SJSA1 (cell line): ENCODE results near the gene CUEDC1. TPM values are rescaled to one million over a fixed set of nuclear protein-coding genes. Genes with fewer than 3 reads are reported as not detected.
A peak's percentile ranks its signal among the peaks of the same experiment; 100 is the strongest.

Source experiments
- DNase-seq, 2 experiments: peaks; one replicate each; pipeline ENCODE4 v3.0.0-alpha.2; 2015 to 2020; ENCODE audit warnings: low spot score in 2 of 2, low read depth in 1 of 2
- H3K27ac ChIP-seq: fragments of 250-450 bp; sonication (Bioruptor Pico); 2 replicates; pipeline ENCODE4 v1.5.1; 2020; ENCODE audit warnings: mild to moderate bottlenecking, moderate library complexity
- H3K27me3 ChIP-seq: fragments of 250-450 bp; sonication (Bioruptor Pico); replicated peaks from 2 replicates; pipeline ENCODE4 v1.5.1; 2020; ENCODE audit warnings: mild to moderate bottlenecking, moderate library complexity
- H3K36me3 ChIP-seq: fragments of 250-450 bp; sonication (Bioruptor Pico); 2 replicates; pipeline ENCODE4 v1.5.1; 2020; ENCODE audit warnings: mild to moderate bottlenecking
- H3K4me1 ChIP-seq: fragments of 250-450 bp; sonication (Bioruptor Pico); replicated peaks from 2 replicates; pipeline ENCODE4 v1.6.1; 2021; ENCODE audit warnings: mild to moderate bottlenecking
- H3K4me3 ChIP-seq: fragments of 250-450 bp; sonication (Bioruptor Pico); 2 replicates; pipeline ENCODE4 v1.5.1; 2020; ENCODE audit warnings: mild to moderate bottlenecking
- H3K9me3 ChIP-seq: fragments of 250-450 bp; sonication (Bioruptor Pico); replicated peaks from 2 replicates; pipeline ENCODE4 v1.5.1; 2020; ENCODE audit warnings: mild to moderate bottlenecking
- total RNA-seq: library from RNA; depleted of rRNA; stranded (reverse); fragments of >200 nt; shearing (Covaris generic); gene quantifications from 2 replicates; pipeline ENCODE4 v1.2.3, GENCODE V29; 2014; rRNA removed

Gene CUEDC1
- 16.7 and 27.3 TPM in 2 replicates for total RNA-seq

GRCh38 chr17:57955183-57955931 lies at the start of gene CUEDC1:
TSS of gene CUEDC1 (minus strand) at chr17:57955412. CDS start at chr17:57885564, 69,848 bp downstream.
- H3K4me3 ChIP-seq = peak within 1 kb of the TSS; percentile 90

GRCh38 chr17:58004060-58004459 lies 48.8 kb upstream of the CUEDC1 start:
- no peaks in the 10 kb centered on the region for H3K27me3 ChIP-seq
- H3K9me3 ChIP-seq = no peaks in the 10 kb centered on the region
- H3K4me1 ChIP-seq = peaks cover 37% of the 10 kb centered on the region
- H3K4me3 ChIP-seq = no peak overlapping the region
- peaks cover 80% of the 10 kb centered on the region for H3K36me3 ChIP-seq
- no peak for DNase-seq
- H3K27ac ChIP-seq = no peak overlapping the region

More at GRCh38 chr17:57955183-57955931, at the start of gene CUEDC1:
- Histone ChIP-seq H3K27ac (peak within 1 kb of the TSS; percentile 99), H3K27me3 (no peaks in the 10 kb centered on the region), H3K9me3 (no peaks in the 10 kb centered on the region), H3K36me3 (peaks cover 16% of the 10 kb centered on the region), H3K4me1 (peaks cover 49% of the 10 kb centered on the region)
- peak; percentile 38 to 90 for DNase-seq

GRCh38 chr17:58002973-58003372 lies 47.8 kb upstream of the CUEDC1 start:
- no peak overlapping the region for H3K27ac ChIP-seq
- H3K36me3 ChIP-seq = peaks cover 91% of the 10 kb centered on the region
- H3K4me3 ChIP-seq = no peak overlapping the region

GRCh38 chr17:58002154-58002948 lies 47.1 kb upstream of the CUEDC1 start:
- Histone ChIP-seq H3K9me3 (no peaks in the 10 kb centered on the region), H3K27me3 (no peaks in the 10 kb centered on the region), H3K4me3 (no peak overlapping the region), H3K4me1 (peaks cover 31% of the 10 kb centered on the region), H3K27ac (no peak overlapping the region), H3K36me3 (peaks cover 97% of the 10 kb centered on the region)
- no peak for DNase-seq

More at GRCh38 chr17:58002973-58003372, 47.8 kb upstream of the CUEDC1 start:
- H3K27me3 ChIP-seq = no peaks in the 10 kb centered on the region
- DNase-seq = no peak
- peaks cover 33% of the 10 kb centered on the region for H3K4me1 ChIP-seq
- no peaks in the 10 kb centered on the region for H3K9me3 ChIP-seq

- no peak for DNase-seq
- Histone ChIP-seq H3K27me3 (no peaks in the 10 kb centered on the region), H3K4me1 (peaks cover 31% of the 10 kb centered on the region), H3K27ac (no peak overlapping the region), H3K4me3 (no peak overlapping the region), H3K9me3 (no peaks in the 10 kb centered on the region), H3K36me3 (peaks cover 100% of the 10 kb centered on the region)
Observed at GRCh38 chr17:58001461-58002124, 46.4 kb upstream of the CUEDC1 start.

GRCh38 chr17:57999496-58000017 lies 44.3 kb upstream of the CUEDC1 start:
- no peaks in the 10 kb centered on the region for H3K27me3 ChIP-seq
- H3K4me3 ChIP-seq = no peak overlapping the region
- peak in 1 of 2 experiments; percentile 87 for DNase-seq
- no peak overlapping the region for H3K27ac ChIP-seq
- peaks cover 85% of the 10 kb centered on the region for H3K36me3 ChIP-seq
- no peaks in the 10 kb centered on the region for H3K9me3 ChIP-seq
- peaks cover 19% of the 10 kb centered on the region for H3K4me1 ChIP-seq

- Histone ChIP-seq H3K36me3 (peaks cover 82% of the 10 kb centered on the region), H3K27ac (no peak overlapping the region)
Observed at GRCh38 chr17:57999010-57999495, 43.8 kb upstream of the CUEDC1 start.

GRCh38 chr17:57997085-57997809 lies 42.0 kb upstream of the CUEDC1 start:
- Histone ChIP-seq H3K36me3 (peaks cover 77% of the 10 kb centered on the region), H3K4me3 (no peak overlapping the region), H3K9me3 (no peaks in the 10 kb centered on the region), H3K4me1 (peaks cover 3% of the 10 kb centered on the region; the same call in 1 of the 2 replicates), H3K27ac (no peak overlapping the region), H3K27me3 (no peaks in the 10 kb centered on the region)
- DNase-seq = no peak

More at GRCh38 chr17:57999010-57999495, 43.8 kb upstream of the CUEDC1 start:
- Histone ChIP-seq H3K4me3 (no peak overlapping the region), H3K9me3 (no peaks in the 10 kb centered on the region), H3K4me1 (peaks cover 14% of the 10 kb centered on the region), H3K27me3 (no peaks in the 10 kb centered on the region)
- DNase-seq = no peak

GRCh38 chr17:57995076-57995956 lies 40.1 kb upstream of the CUEDC1 start:
- H3K9me3 ChIP-seq = no peaks in the 10 kb centered on the region
- H3K27ac ChIP-seq = no peak overlapping the region
- H3K4me1 ChIP-seq = peaks cover 5% of the 10 kb centered on the region
- H3K27me3 ChIP-seq = no peaks in the 10 kb centered on the region
- H3K4me3 ChIP-seq = no peak overlapping the region
- H3K36me3 ChIP-seq = peaks cover 63% of the 10 kb centered on the region
- DNase-seq = peak; percentile 82 to 83

GRCh38 chr17:57994436-57994835 lies 39.2 kb upstream of the CUEDC1 start:
- Histone ChIP-seq H3K27me3 (no peaks in the 10 kb centered on the region), H3K4me3 (no peak overlapping the region), H3K9me3 (no peaks in the 10 kb centered on the region), H3K36me3 (peaks cover 62% of the 10 kb centered on the region), H3K4me1 (peaks cover 14% of the 10 kb centered on the region), H3K27ac (no peak overlapping the region)
- DNase-seq = no peak

- no peaks in the 10 kb centered on the region for H3K27me3 ChIP-seq
- H3K9me3 ChIP-seq = no peaks in the 10 kb centered on the region
- no peak overlapping the region for H3K4me3 ChIP-seq
- H3K4me1 ChIP-seq = peaks cover 21% of the 10 kb centered on the region
- no peak for DNase-seq
- no peak overlapping the region for H3K27ac ChIP-seq
- H3K36me3 ChIP-seq = peaks cover 61% of the 10 kb centered on the region
Observed at GRCh38 chr17:57993471-57994365, 38.5 kb upstream of the CUEDC1 start.
